ENCODE measurements around the gene SEPTIN6. TPM values are rescaled to one million over a fixed set of nuclear protein-coding genes. Genes with fewer than 3 reads are reported as not detected.

The SEPTIN6 gene
- total and polyA plus RNA-seq, 2 donors (not counting 3 experiments of a cell fraction or from before 2014, with no cell fraction given): 23.1 to 31.8 TPM

DNA sequence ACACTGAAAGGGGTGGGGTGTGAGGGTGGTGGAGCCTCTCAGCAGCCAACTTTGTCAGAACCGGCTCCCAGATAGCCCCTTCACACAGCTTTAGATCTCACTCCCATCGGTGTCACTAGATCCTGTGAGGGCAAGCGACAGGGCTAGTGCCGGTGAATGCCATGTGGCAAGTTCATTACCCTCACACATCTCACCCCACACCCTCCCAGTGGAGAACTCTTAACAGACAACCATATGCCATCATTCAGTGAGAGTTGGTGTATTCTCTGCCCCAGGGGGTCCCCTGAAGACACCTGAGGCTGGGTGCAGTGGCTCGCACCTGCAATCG, 15.3 kb downstream of the SEPTIN6 start:
- H3K4me1 ChIP-seq (ENCODE audit: control insufficient read depth, extremely low read depth, insufficient read depth, low read length): peaks cover 17% of the 10 kb centered on the region
- H3K9me1 ChIP-seq (replicated peaks; ENCODE audit: control insufficient read depth, extremely low read depth, insufficient read depth, low read length): no peaks in the 10 kb centered on the region
- BruUV-seq (replicated peaks): no TSS peak
- TF ChIP-seq POLR2AphosphoS5 (IDR thresholded peaks at IDR 0.05; ENCODE audit: insufficient read depth, low read depth, low read length) (no peak), MYC (IDR thresholded peaks at IDR 0.05; ENCODE audit: low read depth, low read length) (no peak), GATA2 (IDR thresholded peaks at IDR 0.05; ENCODE audit: insufficient read depth, insufficient read length, low read depth, low read length) (no peak), JUN (IDR thresholded peaks at IDR 0.05; ENCODE audit: borderline replicate concordance, insufficient read depth, insufficient read length, low read depth) (no peak), EZH2 (IDR thresholded peaks at IDR 0.05; ENCODE audit: borderline replicate concordance, low read depth, low read length, severe bottlenecking) (no peak), FOS (IDR thresholded peaks at IDR 0.05; ENCODE audit: borderline replicate concordance, insufficient read depth, low read length) (no peak), POLR2A (IDR thresholded peaks at IDR 0.05; ENCODE audit: low read depth, low read length) (no peak)
- TF ChIP-seq, protein P1, sequence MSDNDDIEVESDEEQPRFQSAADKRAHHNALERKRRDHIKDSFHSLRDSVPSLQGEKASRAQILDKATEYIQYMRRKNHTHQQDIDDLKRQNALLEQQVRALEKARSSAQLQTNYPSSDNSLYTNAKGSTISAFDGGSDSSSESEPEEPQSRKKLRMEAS (IDR thresholded peaks at IDR 0.05; ENCODE audit: insufficient read depth, insufficient read length): no peak
- TF ChIP-seq, protein P2, sequence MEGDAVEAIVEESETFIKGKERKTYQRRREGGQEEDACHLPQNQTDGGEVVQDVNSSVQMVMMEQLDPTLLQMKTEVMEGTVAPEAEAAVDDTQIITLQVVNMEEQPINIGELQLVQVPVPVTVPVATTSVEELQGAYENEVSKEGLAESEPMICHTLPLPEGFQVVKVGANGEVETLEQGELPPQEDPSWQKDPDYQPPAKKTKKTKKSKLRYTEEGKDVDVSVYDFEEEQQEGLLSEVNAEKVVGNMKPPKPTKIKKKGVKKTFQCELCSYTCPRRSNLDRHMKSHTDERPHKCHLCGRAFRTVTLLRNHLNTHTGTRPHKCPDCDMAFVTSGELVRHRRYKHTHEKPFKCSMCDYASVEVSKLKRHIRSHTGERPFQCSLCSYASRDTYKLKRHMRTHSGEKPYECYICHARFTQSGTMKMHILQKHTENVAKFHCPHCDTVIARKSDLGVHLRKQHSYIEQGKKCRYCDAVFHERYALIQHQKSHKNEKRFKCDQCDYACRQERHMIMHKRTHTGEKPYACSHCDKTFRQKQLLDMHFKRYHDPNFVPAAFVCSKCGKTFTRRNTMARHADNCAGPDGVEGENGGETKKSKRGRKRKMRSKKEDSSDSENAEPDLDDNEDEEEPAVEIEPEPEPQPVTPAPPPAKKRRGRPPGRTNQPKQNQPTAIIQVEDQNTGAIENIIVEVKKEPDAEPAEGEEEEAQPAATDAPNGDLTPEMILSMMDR (IDR thresholded peaks at IDR 0.05; ENCODE audit: extremely low read depth in 1 of 2, insufficient read depth in 1 of 2, low read depth in 1 of 2, low read length in 2 of 2): no peak
- no peak overlapping the region for H2AFZ ChIP-seq (ENCODE audit: low read depth, low read length)
- no peak overlapping the region for H3K4me2 ChIP-seq (ENCODE audit: insufficient read depth, low read length)
- H3K9ac ChIP-seq (replicated peaks; ENCODE audit: extremely low read depth, insufficient read depth, low read length): no peak overlapping the region
- DNase-seq (ENCODE audit: low read depth, low spot score) (no peak), FAIRE-seq (no peak)
- intact Hi-C loops (cut with micrococcal nuclease) (no loop called here), dilution Hi-C loops (cut with MboI; ENCODE audit: extremely low pct_ligation_motif_present, low sequenced_read_pairs) (no loop called here)
- H3K79me2 ChIP-seq (ENCODE audit: control insufficient read depth, insufficient read depth, low read length): no peaks in the 10 kb centered on the region
- no peaks in the 10 kb centered on the region for H3K9me3 ChIP-seq (replicated peaks; ENCODE audit: control insufficient read depth, insufficient read depth, low read length)
- no peak overlapping the region for H3K27ac ChIP-seq (ENCODE audit: insufficient read depth, low read depth, low read length)
- no peaks in the 10 kb centered on the region for H3K27me3 ChIP-seq (ENCODE audit: control insufficient read depth in 2 of 2, insufficient read depth in 2 of 2, low read length in 2 of 2)
- H3K36me3 ChIP-seq (ENCODE audit: control insufficient read depth in 2 of 2, extremely low read depth in 1 of 2, insufficient read depth in 2 of 2, low read length in 2 of 2): no peaks in the 10 kb centered on the region
- ChIA-PET CTCF (interaction anchor here (0.9 kb wide), 1 partner anchor 68 kb away, joined by 4 read pairs; no protein-coding TSS in a partner anchor), POLR2A (no interaction called here)
- H4K20me1 ChIP-seq (replicated peaks; ENCODE audit: control insufficient read depth, extremely low read depth, insufficient read depth, low read length): no peaks in the 10 kb centered on the region
- no peak overlapping the region for H3K4me3 ChIP-seq (replicated peaks in 1 of 3; ENCODE audit: insufficient read depth in 1 of 3, low read depth in 1 of 3, low read length in 3 of 3)

Measured in endothelial cell of umbilical vein (primary cell).